GM21825 (cell line): ENCODE data around the gene TAOK2.
"Not testable (repeated sequence)": the region's sequence is repeated elsewhere in the genome, so short reads cannot be mapped to it uniquely, and the experiment has no call there.

ENCODE experiments used
- ATAC-seq: cut with Tn5 transposase; IDR thresholded peaks from one replicate; pipeline ENCODE4 v1.9.1; 2021; ENCODE audit warnings: mild to moderate bottlenecking, moderate library complexity; ENCODE audit not compliant: unreplicated experiment

The TAOK2 gene

DNA sequence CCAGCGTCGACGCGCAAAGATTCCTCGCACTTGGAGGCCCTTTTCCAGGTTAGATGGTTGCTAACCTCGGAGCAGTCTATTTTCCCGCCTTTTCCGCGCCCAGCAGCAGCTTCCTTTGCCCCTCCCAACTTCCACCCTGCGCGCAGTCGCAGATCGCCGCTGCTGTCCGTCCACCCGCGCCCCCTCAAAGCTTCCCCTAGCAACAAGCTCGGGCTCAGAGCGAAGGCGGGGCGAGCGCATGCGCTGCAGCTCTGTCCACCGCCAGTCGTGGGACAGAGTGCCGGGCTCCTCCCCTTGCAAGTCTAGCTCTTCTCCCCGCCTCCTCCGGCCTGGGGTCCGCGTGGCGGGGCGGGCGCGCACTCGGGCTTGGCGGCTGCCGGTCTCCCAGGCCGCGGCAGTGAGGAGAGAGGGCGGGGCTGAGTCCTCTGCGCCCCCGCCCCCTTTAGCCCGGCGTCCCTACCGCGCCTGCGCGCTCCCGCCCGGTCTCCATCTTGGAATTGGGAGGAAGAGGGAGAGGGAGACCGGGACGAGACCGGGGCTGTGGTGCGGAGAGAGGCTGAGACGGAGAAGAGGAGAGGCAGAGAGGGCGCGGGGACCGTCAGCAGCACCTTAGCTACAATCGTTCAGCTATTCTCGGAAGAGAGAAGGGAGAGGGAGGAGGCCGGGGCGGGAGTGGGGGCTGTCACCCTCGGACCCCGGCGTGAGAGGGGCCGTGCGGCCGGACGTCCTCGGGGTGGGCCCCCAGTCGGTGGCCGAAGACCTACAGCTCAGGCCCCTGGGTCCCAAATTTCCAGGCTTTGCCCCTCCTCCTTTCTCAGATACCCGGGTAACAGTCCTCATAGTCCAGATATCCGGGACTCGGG lies at the start of gene TAOK2:
TSS of gene TAOK2 (plus strand) at position 485 of the 863 bp plus-strand sequence. CDS start 3,905 bp downstream, outside the sequence.
- ATAC-seq: peak; percentile 92

DNA sequence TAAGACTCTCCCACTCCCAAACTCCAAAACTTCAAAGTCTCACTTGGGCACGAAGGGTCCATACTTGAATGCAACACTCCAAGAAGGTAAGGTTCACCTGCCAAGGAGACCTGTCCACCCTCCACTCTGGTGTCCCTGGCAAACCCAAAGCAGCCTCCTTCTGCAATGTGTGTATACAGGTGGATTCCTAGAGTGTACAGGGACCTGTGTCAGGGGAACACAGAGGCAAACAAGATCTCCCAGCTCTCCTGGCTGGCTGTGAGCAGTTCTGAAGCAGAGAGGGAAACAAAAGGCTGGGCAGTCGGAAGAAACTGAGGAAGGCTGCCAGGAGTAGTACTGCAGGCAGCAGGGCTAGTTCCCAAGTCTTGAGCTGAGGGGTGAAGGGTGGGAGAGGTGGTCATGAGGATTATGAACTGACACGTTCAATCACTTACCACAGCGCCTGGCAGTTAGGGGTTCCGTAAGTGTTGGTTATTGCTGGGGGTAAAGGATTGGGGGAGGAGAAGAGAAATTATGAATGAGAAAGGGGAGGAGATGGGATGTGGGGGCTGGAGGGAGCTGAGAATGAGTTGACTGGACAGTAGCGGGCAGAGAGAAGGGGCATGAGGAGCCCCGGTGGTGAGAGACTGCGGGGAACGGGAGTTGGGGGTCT lies 48.4 kb upstream of the TAOK2 start:
- ATAC-seq: no peak

DNA sequence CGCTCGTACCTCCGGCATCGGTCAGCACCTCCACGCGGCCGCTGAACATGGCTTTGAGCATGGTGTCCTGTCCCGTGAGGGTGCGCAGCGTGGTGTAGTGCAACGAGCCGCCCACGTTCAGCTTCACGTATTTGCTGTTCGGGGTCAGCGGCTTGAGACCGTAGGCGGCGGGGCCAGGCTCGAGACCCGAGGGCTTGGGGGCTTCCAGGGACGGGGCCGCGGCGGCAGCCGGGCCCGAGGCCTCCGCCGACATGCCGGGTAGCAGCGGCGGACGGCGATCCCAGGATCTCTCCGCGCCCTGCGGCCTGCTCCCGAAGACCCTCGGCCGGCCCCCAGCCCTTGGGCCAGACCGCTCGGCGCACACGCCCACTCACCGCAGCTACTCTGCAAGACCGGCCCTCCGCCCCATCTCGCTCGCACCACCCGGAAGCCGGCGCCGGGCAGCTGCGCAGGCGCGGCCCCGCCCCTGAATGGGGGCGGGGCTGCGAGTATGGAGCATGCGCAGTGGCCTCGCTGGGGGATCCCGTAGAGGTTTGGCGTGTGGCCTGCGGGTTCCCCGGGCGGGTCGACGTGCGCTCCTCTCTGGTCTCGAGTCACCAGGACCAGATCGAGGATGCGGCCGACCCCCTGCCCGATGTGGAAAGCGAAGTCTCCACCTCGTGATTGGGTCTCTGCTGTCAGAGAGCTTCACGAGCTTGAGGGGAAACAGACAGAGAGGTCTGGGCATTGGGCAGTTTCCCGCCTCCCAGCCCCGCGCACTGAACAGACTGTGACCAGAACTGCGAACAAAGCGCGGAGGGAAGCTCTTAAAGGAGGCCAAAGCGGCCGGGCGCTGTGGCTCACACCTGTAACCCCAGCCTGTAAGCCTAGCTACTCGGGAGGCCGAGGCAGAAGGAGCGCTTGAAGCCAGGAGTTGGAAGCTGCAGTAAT lies 47.6 kb upstream of the TAOK2 start, which contains the start of gene KCTD13:
TSS of gene KCTD13 (minus strand) at position 446 of the 930 bp plus-strand sequence. CDS start at position 253, 193 bp downstream.
- peak; percentile 87 for ATAC-seq

DNA sequence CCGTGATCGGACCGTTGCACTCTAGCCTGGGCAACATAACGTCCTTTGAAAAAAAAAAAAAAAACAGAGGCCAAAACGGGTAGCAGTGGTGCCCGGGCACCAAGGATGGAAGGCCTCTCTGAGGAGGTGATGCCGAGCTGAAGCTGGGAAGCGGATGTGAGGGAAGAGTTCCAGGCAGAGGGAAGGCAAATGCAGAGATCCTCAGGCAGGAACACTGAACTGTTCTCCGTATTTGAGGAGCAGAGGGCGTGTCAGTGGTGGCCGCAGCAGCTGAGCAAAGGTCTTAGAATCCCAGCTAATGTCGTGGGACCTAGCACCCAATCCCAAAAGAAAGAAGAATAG lies 47.0 kb upstream of the TAOK2 start:
- ATAC-seq: peak; percentile 9

DNA sequence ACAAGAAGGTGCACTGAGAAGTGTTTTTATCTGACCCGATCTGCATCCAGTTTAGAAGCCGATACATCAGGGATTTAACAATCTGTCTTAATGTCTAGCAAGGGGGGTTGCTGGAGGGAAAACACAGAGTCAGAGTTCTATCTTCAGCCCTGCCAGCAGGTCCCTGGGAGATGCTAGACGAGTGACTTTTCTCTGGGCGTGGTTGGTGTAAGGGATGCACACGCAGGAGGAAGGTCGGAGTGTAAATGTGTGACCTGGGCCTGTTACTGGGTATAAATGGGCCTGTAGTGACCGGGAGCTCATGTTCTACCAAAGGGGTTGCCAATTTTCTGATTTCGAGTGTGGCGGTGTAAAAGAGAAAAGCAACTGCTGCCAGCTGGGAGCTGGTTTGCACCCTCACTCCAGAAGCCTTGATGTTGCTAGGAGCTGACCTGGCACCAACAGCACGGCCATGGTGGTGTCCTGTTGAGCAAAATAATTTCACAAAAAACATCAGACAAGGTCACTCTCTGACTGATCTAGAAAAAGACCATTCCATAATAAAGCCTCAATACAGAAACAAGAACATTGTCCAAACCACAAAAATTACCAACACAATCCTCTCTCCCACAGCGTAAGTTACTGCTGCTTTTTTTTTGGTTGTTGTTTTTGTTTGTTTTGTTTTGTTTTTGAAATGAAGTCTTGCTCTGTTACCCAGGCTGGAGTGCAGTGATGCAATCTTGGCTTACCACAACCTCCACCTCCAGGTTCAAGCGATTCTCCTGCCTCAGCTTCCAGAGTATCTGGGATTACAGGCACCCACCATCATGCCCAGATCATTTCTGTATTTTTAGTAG lies 46.4 kb upstream of the TAOK2 start:
- ATAC-seq: no peak

DNA sequence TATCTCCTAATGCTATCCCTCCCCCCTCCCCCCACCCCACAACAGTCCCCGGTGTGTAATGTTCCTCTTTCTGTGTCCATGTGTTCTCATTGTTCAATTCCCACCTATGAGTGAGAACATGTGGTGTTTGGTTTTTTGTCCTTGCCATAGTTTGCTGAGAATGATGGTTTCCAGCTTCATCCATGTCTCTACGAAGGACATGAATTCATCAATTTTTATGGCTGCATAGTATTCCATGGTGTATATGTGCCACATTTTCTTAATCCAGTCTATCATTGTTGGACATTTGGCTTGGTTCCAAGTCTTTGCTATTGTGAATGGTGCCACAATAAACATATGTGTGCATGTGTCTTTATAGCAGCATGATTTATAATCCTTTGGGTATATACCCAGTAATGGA lies 41.9 kb upstream of the TAOK2 start:
- not testable (repeated sequence) for ATAC-seq

DNA sequence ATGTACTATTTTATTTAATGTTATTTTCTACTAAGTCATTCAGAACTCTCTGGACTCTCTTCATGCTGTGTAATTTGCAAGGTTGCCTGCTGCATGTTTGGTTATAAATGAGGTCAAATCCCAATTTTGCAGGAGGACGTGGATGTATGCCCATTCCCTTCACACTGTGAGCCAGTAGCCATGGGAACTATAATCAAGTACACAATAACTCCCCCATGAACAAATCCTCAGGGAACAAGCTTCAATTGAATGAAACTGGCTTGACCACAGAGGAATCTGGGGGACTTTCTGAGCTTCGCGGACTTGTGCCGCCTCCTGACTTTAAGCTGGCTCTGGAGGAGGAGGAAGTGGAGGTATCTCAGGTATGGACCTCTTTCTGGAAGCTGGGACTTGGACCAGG lies 33.0 kb upstream of the TAOK2 start:
- ATAC-seq: no peak

DNA sequence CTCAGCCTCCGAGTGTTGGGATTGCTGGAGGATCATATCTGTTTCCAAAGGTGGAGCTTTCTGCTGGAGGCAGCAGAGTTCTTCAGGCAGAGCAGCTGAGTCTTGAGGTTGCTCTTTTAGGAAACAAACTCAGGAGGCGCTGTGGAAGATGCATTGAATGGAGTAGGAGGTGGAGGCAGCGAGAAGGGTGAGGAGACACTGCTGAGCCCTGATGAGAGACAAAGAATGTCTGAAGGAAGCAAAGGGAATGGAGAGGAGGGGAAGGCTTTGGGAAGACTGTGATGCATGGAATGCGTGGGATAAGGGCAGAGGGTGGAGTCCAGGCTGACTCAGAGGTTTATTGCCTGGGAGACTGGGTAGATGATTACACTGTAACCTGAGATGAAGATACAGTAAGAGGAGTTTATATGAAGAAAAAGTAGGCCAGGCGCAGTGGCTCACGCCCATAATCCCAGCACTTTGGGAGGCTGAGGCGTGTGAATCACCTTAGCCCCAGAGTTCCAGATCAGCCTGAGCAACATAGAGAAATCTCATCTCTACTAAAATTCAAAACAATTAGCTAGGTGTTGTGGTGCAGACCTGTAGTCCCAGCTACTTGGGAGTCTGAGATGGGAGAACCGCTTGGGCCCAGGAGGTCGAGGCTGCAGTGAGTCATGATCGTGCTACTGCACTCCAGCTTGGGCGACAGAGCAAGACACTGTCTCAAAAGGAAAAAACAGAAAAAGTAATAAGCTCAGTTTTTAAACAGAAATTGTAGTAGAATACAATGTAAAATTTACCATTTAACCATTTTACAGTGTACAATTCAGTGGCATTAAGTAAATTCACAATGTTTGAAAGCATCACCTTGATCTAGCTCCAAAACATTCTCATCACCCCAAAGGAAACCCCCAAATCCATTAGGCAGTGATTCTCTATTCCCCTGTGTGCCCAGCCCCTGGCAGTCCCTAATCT lies 29.5 kb upstream of the TAOK2 start:
- ATAC-seq: no peak

DNA sequence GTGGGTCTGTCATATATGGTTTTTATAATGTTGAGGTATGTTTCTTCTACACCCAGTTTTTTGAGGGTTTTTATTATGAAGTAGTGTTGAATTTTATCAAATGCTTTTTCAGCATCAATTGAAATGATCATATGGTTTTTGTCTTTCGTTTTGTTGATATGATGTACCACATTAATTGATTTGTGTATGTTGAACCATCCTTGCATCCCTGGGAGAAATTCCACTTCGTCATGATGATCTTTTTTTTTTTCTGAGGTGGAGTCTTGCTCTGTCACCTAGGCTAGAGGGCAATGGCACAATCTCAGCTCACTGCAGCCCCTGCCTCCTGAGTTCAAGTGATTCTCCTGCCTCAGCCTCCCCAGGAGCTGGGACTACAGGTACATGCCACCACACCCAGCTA lies 25.8 kb upstream of the TAOK2 start:
- ATAC-seq: no peak

DNA sequence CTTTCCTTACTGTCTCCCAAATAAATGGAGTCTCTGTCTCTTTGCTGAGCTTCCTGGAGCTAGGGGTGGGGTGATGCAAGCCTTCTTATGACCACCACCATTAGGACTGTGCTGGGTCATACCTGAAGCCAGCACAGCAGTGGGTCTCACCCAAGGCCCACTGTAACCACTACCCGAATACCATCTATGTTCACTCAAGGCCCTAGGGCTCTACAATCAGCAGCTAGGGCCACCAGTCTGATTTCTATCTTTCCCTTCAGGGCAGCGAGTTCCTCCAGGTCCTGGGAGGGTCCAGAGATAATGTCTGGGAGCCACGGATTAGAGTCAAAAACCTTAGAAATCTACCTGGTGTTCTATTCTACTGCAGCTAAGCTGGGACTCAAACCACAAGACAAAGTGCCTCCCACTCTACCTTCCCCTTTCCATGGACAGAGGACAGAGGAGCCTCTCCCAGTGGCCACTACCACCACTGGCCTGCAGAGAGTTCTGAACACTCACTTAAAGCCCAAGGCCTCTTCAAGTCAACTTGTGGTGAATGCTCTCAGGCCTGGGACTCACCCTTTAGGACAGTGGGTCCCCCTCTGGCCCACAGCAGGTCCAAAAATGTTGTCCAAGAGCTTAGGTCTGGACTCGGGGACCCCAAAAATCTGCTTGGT lies 22.7 kb upstream of the TAOK2 start:
- no peak for ATAC-seq

DNA sequence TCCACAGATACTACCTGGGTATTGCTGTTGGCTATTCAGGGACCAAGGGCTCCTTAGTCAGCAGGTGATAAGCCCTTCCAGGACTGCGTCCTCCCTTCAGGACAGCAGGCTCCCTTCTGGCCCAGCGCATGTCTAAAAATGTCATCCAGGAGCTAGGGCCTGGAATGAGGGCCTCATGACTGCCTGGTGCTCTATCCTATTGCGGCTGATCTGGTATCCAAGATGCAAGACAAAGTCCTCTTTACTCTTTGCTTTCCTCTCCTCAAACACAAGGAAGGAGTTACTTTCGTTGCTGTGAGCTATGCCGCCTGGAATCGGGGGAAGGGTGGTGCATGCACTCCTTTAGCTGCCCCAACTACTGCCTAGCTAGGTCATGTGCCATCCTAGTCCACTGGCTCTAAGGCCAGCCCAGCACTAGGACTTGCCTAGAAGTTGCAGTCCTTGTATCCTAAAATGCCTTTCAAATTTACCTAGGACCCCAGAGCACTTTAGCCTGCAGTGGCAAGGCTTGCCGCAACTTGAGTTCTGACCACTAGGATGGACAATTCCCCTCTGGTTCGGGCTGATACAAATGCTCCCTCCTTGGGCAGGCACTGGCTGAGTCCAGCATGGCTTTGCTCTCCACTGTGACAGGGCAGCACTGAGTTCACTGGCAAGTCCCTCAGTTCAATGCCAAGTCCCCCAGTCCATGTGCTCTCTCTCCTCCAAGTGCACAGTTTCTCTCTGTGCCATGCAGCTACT lies 21.9 kb upstream of the TAOK2 start:
- no peak for ATAC-seq

DNA sequence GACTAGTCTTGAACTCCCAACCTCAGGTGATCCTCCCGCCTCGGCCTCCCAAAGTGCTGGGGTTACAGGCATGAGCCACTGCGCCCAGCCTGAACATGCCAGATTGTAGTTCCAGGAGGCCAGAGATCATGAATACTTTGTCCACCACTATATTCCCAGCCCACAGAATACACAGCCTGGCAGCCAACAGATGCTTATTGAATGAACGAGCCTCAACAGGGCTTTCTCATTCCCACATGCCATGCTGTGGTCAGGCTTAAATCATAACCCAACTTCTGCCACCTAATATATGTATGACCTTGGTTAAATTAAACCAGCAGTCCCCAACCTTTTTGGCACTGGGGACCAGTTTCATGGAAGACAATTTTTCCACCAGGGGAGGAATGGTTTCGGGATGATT lies 14.9 kb upstream of the TAOK2 start:
- ATAC-seq: no peak

DNA sequence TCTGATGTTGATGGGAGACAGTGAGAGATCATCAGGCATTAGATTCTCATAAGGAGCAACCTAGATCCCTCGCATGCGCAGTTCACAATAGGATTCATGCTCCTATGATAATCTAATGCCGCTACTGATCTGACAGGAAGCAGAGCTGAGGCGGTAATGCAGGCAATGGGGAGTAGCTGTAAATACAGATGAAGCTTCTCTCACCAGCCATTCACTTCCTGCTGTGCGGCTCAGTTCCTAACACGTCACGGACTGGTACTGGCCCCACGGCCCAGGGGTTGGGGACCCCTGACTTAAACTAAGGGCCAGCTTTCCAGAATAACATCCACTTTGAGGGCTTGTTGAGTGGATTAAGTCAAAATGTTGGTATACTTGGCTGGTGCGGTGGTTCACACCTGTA lies 14.4 kb upstream of the TAOK2 start:
- ATAC-seq: no peak

DNA sequence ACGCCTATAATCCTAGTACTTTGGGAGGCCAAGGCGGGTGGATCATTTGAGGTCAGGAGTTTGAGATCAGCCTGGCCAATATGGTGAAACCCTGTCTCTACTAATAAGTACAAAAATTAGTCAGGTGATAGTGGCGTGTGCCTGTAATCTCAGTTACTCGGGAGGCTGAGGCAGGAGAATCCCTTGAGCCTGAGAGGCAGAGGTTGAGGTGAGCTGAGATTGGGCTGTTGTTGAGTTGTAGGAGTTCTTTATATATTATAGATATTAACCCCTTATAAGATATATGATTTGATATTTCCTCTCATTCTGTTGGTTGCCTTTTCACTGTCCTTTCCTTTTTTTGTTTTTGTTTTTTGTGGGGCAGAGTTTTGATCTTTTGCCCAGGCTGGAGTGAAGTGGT lies 13.8 kb upstream of the TAOK2 start:
- not testable (repeated sequence) for ATAC-seq

DNA sequence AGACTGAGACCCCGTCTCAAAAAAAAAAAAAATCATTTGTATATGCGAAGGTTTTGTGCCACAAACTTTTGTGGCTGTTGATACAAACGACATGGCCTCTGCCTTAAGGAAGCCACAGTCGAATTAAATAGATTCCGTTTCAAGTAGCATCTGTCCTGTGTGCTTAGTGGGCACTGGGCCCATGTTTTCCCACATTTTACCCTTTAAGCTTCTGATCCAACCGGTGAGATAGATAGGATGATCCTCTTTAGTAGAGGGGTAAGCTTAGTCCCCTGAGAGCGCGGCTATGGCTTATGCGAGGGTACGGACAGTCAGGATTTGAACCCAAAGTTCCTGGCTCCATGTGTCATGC lies 12.6 kb upstream of the TAOK2 start:
- ATAC-seq: no peak

DNA sequence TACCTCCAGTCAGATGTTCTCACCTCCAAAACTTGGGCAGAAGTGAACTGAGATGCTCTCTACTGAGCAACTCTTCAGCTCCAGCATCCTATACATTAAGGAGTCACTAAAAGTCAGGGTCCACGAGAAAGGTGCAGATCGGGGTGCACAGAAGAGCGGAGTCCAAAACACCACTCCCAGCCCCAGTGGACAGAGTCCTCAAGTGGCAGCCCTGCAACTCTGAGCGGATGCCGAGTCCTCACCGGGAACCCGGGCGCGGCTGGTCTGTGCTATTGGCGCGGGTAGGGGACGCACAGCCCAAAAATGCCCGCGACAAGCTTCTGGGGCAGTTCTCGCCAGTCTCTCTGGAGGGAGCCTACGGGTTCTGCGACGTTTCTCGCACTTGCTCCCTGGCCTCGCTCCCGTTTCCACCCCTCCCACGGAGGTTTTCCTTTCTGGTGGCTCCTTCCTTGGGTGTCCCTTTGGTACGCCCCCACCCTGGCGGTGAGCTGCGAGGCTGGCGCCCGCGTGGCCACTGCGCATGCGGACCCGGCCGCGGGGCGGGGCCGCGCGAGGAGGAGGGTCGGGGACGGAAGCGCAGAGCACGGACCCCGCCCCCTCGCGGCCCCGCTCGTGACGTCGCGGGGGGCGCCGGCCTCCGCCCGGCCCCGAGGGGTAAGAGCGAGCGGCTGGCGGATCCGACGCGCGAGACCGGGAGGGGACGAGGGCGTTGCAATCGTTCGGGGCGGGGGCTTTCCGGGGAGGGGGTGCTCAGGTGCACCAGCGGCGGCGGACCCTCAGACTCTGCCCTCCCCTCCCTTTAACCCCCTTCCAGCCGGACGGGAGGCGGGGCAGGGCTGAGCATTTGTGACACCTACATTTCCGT lies 12.0 kb upstream of the TAOK2 start, which contains the start of gene TMEM219:
TSS of gene TMEM219 (plus strand) at position 601 of the 865 bp plus-strand sequence. CDS start 1,065 bp downstream, outside the sequence.
- peak; percentile 86 for ATAC-seq
